Activated T-helper 1 cell treated with anti-CD3 and anti-CD28 coated beads, Interleukin-12 subunit alpha, Interleukin-12 subunit beta, Interleukin-2, Interleukin-4 antibody, amounts not matched to agents 30 ng/mL and 10 ng/mL and 1 ng/mL, durations not matched to agents 14 hours and 24 hours and 36 hours (primary cell): ENCODE measurements around the gene CUX1. TPM values are rescaled to one million over a fixed set of nuclear protein-coding genes. Genes with fewer than 3 reads are reported as not detected.
"Not testable (repeated sequence)": the region's sequence is repeated elsewhere in the genome, so short reads cannot be mapped to it uniquely, and the experiment has no call there.

Experiments
- DNase-seq: peaks from one replicate; pipeline ENCODE4 v3.0.0; 2021; ENCODE audit warnings: low spot score
- H3K27ac Mint-ChIP-seq: one replicate; pipeline ENCODE4 v1.8.0; 2021; ENCODE audit warnings: mild to moderate bottlenecking, mixed read lengths
- H3K27me3 Mint-ChIP-seq: one replicate; pipeline ENCODE4 v1.8.0; 2022; ENCODE audit warnings: mild to moderate bottlenecking, moderate library complexity, mixed read lengths; ENCODE audit not compliant: insufficient read depth
- H3K36me3 Mint-ChIP-seq: one replicate; pipeline ENCODE4 v1.8.0; 2021; ENCODE audit warnings: low read depth, mixed read lengths
- H3K4me1 Mint-ChIP-seq: one replicate; pipeline ENCODE4 v1.8.0; 2021; ENCODE audit warnings: low read depth, mixed read lengths
- H3K4me3 Mint-ChIP-seq: one replicate; pipeline ENCODE4 v1.8.0; 2021; ENCODE audit warnings: mild to moderate bottlenecking, moderate library complexity, mixed read lengths
- H3K9me3 Mint-ChIP-seq: one replicate; pipeline ENCODE4 v1.8.0; 2021; ENCODE audit warnings: mixed read lengths
- intact Hi-C: fragments of 100-400 bp; cut with micrococcal nuclease; formaldehyde crosslinking; loops from one replicate; pipeline ENCODE4 v1.15.1; 2024
- total RNA-seq: library from RNA; stranded (reverse); gene quantifications from 2 replicates; pipeline ENCODE4 v1.2.3, GENCODE V29; 2022

CUX1 gene
- total RNA-seq, 1 donor from 2014 or later = 26.9 TPM

GRCh38 chr7:102129636-102130370, 312.4 kb downstream of the CUX1 start:
- Mint-ChIP-seq H3K4me1 (no peaks in the 10 kb centered on the region), H3K4me3 (no peak overlapping the region), H3K9me3 (no peaks in the 10 kb centered on the region), H3K27me3 (no peaks in the 10 kb centered on the region), H3K27ac (no peak overlapping the region), H3K36me3 (no peaks in the 10 kb centered on the region)
- intact Hi-C loops = no loop called here
- no peak for DNase-seq

GRCh38 chr7:102132209-102132752, 314.9 kb downstream of the CUX1 start:
- H3K27ac Mint-ChIP-seq = no peak overlapping the region
- H3K4me1 Mint-ChIP-seq = no peaks in the 10 kb centered on the region
- no peak for DNase-seq
- no peak overlapping the region for H3K4me3 Mint-ChIP-seq
- no peaks in the 10 kb centered on the region for H3K27me3 Mint-ChIP-seq
- H3K9me3 Mint-ChIP-seq = no peaks in the 10 kb centered on the region
- H3K36me3 Mint-ChIP-seq = no peaks in the 10 kb centered on the region
- intact Hi-C loops = no loop called here

- no peak overlapping the region for H3K27ac Mint-ChIP-seq
- no peaks in the 10 kb centered on the region for H3K9me3 Mint-ChIP-seq
- intact Hi-C loops = no loop called here
- H3K27me3 Mint-ChIP-seq = no peaks in the 10 kb centered on the region
- H3K4me1 Mint-ChIP-seq = peaks cover 10% of the 10 kb centered on the region
- H3K4me3 Mint-ChIP-seq = no peak overlapping the region
- DNase-seq = no peak
- no peaks in the 10 kb centered on the region for H3K36me3 Mint-ChIP-seq
These were observed 321.2 kb downstream of the CUX1 start for GRCh38 chr7:102138676-102139075.

- intact Hi-C loops = no loop called here
- Mint-ChIP-seq H3K4me3 (peak overlapping the region; percentile 5), H3K27ac (peak overlapping the region; percentile 37), H3K36me3 (no peaks in the 10 kb centered on the region), H3K4me1 (peaks cover 10% of the 10 kb centered on the region), H3K27me3 (no peaks in the 10 kb centered on the region), H3K9me3 (no peaks in the 10 kb centered on the region)
- DNase-seq = no peak
These were observed 323.5 kb downstream of the CUX1 start for GRCh38 chr7:102140952-102141370.

- peaks cover 10% of the 10 kb centered on the region for H3K4me1 Mint-ChIP-seq
- H3K27me3 Mint-ChIP-seq, H3K4me3 Mint-ChIP-seq, intact Hi-C loops, DNase-seq, H3K27ac Mint-ChIP-seq, H3K36me3 Mint-ChIP-seq, H3K9me3 Mint-ChIP-seq: not testable (repeated sequence)
These were observed 325.0 kb downstream of the CUX1 start for GRCh38 chr7:102142433-102142832.

- DNase-seq = no peak
- Mint-ChIP-seq H3K27ac (no peak overlapping the region), H3K4me1 (peaks cover 4% of the 10 kb centered on the region), H3K4me3 (no peak overlapping the region), H3K36me3 (no peaks in the 10 kb centered on the region), H3K27me3 (no peaks in the 10 kb centered on the region), H3K9me3 (no peaks in the 10 kb centered on the region)
- intact Hi-C loops = no loop called here
These were observed 328.7 kb downstream of the CUX1 start for GRCh38 chr7:102146122-102146521.

- no peaks in the 10 kb centered on the region for H3K36me3 Mint-ChIP-seq
- no peak overlapping the region for H3K4me3 Mint-ChIP-seq
- H3K27me3 Mint-ChIP-seq = no peaks in the 10 kb centered on the region
- intact Hi-C loops = no loop called here
- H3K4me1 Mint-ChIP-seq = no peaks in the 10 kb centered on the region
- H3K9me3 Mint-ChIP-seq = no peaks in the 10 kb centered on the region
- H3K27ac Mint-ChIP-seq = no peak overlapping the region
- no peak for DNase-seq
These were observed 329.6 kb downstream of the CUX1 start for GRCh38 chr7:102147008-102147407.

- no peak overlapping the region for H3K27ac Mint-ChIP-seq
- no peak for DNase-seq
- intact Hi-C loops = no loop called here
- no peaks in the 10 kb centered on the region for H3K36me3 Mint-ChIP-seq
- no peaks in the 10 kb centered on the region for H3K9me3 Mint-ChIP-seq
- H3K27me3 Mint-ChIP-seq = no peaks in the 10 kb centered on the region
- no peaks in the 10 kb centered on the region for H3K4me1 Mint-ChIP-seq
- no peak overlapping the region for H3K4me3 Mint-ChIP-seq
These were observed 331.4 kb downstream of the CUX1 start for GRCh38 chr7:102148799-102149198.

GRCh38 chr7:102149416-102149815, 332.0 kb downstream of the CUX1 start:
- no peaks in the 10 kb centered on the region for H3K27me3 Mint-ChIP-seq
- H3K4me3 Mint-ChIP-seq = no peak overlapping the region
- H3K27ac Mint-ChIP-seq = no peak overlapping the region
- no peaks in the 10 kb centered on the region for H3K4me1 Mint-ChIP-seq
- intact Hi-C loops = no loop called here
- H3K9me3 Mint-ChIP-seq = no peaks in the 10 kb centered on the region
- no peak for DNase-seq
- H3K36me3 Mint-ChIP-seq = no peaks in the 10 kb centered on the region

GRCh38 chr7:102150266-102150665, 332.8 kb downstream of the CUX1 start:
- intact Hi-C loops = no loop called here
- no peak for DNase-seq
- H3K4me1 Mint-ChIP-seq = no peaks in the 10 kb centered on the region
- no peak overlapping the region for H3K4me3 Mint-ChIP-seq
- H3K9me3 Mint-ChIP-seq = no peaks in the 10 kb centered on the region
- H3K27me3 Mint-ChIP-seq = no peaks in the 10 kb centered on the region
- H3K36me3 Mint-ChIP-seq = no peaks in the 10 kb centered on the region
- H3K27ac Mint-ChIP-seq = no peak overlapping the region

GRCh38 chr7:102152672-102153598, 335.5 kb downstream of the CUX1 start:
- Mint-ChIP-seq H3K4me3 (no peak overlapping the region), H3K27me3 (no peaks in the 10 kb centered on the region), H3K36me3 (no peaks in the 10 kb centered on the region), H3K27ac (no peak overlapping the region), H3K4me1 (no peaks in the 10 kb centered on the region), H3K9me3 (no peaks in the 10 kb centered on the region)
- intact Hi-C loops = no loop called here
- no peak for DNase-seq

GRCh38 chr7:102153599-102153946, 336.1 kb downstream of the CUX1 start:
- H3K27ac Mint-ChIP-seq = no peak overlapping the region
- no peaks in the 10 kb centered on the region for H3K27me3 Mint-ChIP-seq
- no peaks in the 10 kb centered on the region for H3K36me3 Mint-ChIP-seq
- no peak overlapping the region for H3K4me3 Mint-ChIP-seq
- no peak for DNase-seq
- no peaks in the 10 kb centered on the region for H3K4me1 Mint-ChIP-seq
- no peaks in the 10 kb centered on the region for H3K9me3 Mint-ChIP-seq
- intact Hi-C loops = no loop called here

- no peaks in the 10 kb centered on the region for H3K4me1 Mint-ChIP-seq
- H3K27me3 Mint-ChIP-seq = no peaks in the 10 kb centered on the region
- intact Hi-C loops = no loop called here
- H3K9me3 Mint-ChIP-seq = no peaks in the 10 kb centered on the region
- no peaks in the 10 kb centered on the region for H3K36me3 Mint-ChIP-seq
- no peak overlapping the region for H3K27ac Mint-ChIP-seq
- DNase-seq = no peak
- H3K4me3 Mint-ChIP-seq = no peak overlapping the region
These were observed 337.0 kb downstream of the CUX1 start for GRCh38 chr7:102154425-102154824.
